ENCODE measurements around the gene CDKN2B.
A peak's percentile ranks its signal among the peaks of the same experiment; 100 is the strongest.
"Not testable (repeated sequence)": the region's sequence is repeated elsewhere in the genome, so short reads cannot be mapped to it uniquely, and the experiment has no call there.

CDKN2B gene

GRCh38 chr9:21968331-21969010 is 40.6 kb downstream of the CDKN2B start:
- no peak for DNase-seq

GRCh38 chr9:21967702-21968101 is 41.4 kb downstream of the CDKN2B start:
- no peak for DNase-seq

- DNase-seq = no peak
These were observed 41.9 kb downstream of the CDKN2B start for GRCh38 chr9:21967169-21967568.

- no peak for DNase-seq
These were observed 42.8 kb downstream of the CDKN2B start for GRCh38 chr9:21966140-21966851.

GRCh38 chr9:21965401-21965951 is 43.6 kb downstream of the CDKN2B start:
- peak; percentile 60 to 63 for DNase-seq

- peak; percentile 65 to 73 for DNase-seq
These were observed 44.1 kb downstream of the CDKN2B start for GRCh38 chr9:21964925-21965385.

GRCh38 chr9:21961569-21961968 is 47.5 kb downstream of the CDKN2B start:
- DNase-seq = no peak

GRCh38 chr9:21959268-21959667 is 49.8 kb downstream of the CDKN2B start:
- not testable (repeated sequence) for DNase-seq

- DNase-seq = no peak
These were observed 50.3 kb downstream of the CDKN2B start for GRCh38 chr9:21958833-21959232.

Measured in activated CD4-positive, alpha-beta T cell treated with anti-CD3 and anti-CD28 coated beads, Interleukin-2, amount 50 U/mL, for 48 hours (primary cell).